Measurements from ENCODE around the gene TBC1D4.
A peak's percentile ranks its signal among the peaks of the same experiment; 100 is the strongest.

TBC1D4 gene

DNA sequence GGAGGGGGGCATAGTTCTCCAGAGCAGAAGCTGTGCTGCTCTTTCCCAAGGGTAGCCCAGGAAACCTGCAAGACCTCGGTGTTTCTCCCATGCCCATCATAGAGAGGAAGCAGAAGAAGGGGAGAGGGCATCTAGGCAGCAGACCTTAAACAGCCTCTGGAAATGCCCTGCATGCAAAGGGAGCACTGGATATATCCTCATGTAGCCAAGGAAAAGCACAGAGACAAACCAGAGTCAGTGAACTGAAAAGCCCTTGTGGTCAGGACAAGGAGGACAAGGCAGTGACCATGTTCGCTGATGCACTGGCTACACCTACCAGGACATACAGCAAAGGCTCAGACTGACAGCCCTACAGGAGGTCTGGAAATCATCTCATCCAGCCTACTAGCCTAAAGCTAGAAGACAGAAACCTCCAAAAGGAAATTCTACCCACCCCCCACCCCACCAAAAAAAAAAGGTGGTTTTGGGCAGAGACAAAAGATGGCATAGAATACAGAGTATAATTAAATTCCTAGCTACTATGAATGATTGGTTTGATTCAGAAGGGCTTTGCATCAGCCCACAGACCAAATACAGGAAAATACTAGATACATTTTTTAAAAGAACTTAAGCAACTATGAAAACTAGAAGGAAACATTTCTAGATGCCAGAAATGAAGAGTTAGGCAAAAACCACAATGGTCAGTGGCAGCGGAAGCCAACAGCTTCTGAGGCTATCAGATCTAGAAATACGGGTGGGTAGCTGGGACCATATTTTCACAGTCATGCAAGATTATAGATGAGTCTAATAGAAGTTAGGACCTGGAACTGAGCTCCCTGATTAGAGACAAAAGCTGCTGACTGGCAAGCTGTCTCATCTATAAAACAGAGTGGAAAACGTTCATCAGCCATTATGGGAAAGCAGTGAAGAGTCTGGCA is 4.4 kb upstream of the TBC1D4 start:
- Histone ChIP-seq H3K4me3 (ENCODE audit: low read length) (no peak overlapping the region), H3K9ac (ENCODE audit: low read length) (no peak overlapping the region), H3K9me2 (replicated peaks; ENCODE audit: insufficient read depth, low read length) (no peaks in the 10 kb centered on the region), H3F3A (ENCODE audit: insufficient read depth, low read length) (peaks cover 14% of the 10 kb centered on the region; the same call in 1 of the 2 replicates), H3K4me2 (ENCODE audit: low read depth, low read length) (no peak overlapping the region), H3K27ac (ENCODE audit: low read length) (no peak overlapping the region), H3K79me2 (ENCODE audit: low read length) (no peaks in the 10 kb centered on the region), H3K9me3 (replicated peaks; ENCODE audit: insufficient read depth, low read length) (no peaks in the 10 kb centered on the region), H3K27me3 (replicated peaks; ENCODE audit: insufficient read depth, low read length) (no peaks in the 10 kb centered on the region), H3K36me3 (replicated peaks; ENCODE audit: insufficient read depth, low read length) (no peaks in the 10 kb centered on the region), H2AFZ (ENCODE audit: low read length) (no peak overlapping the region), H3K4me1 (ENCODE audit: low read length) (peaks cover 6% of the 10 kb centered on the region; the same call in 1 of the 2 replicates), H4K20me1 (ENCODE audit: insufficient read depth, low read length) (no peaks in the 10 kb centered on the region)
- no peak for DNase-seq
- TF ChIP-seq EZH2 (optimal IDR thresholded peaks at IDR 0.05; ENCODE audit: low read depth, low read length) = no peak
- no peak for TF ChIP-seq EZH2phosphoT487 (IDR thresholded peaks at IDR 0.05; ENCODE audit: low read length)
- TF ChIP-seq, protein P1, sequence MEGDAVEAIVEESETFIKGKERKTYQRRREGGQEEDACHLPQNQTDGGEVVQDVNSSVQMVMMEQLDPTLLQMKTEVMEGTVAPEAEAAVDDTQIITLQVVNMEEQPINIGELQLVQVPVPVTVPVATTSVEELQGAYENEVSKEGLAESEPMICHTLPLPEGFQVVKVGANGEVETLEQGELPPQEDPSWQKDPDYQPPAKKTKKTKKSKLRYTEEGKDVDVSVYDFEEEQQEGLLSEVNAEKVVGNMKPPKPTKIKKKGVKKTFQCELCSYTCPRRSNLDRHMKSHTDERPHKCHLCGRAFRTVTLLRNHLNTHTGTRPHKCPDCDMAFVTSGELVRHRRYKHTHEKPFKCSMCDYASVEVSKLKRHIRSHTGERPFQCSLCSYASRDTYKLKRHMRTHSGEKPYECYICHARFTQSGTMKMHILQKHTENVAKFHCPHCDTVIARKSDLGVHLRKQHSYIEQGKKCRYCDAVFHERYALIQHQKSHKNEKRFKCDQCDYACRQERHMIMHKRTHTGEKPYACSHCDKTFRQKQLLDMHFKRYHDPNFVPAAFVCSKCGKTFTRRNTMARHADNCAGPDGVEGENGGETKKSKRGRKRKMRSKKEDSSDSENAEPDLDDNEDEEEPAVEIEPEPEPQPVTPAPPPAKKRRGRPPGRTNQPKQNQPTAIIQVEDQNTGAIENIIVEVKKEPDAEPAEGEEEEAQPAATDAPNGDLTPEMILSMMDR (IDR thresholded peaks at IDR 0.05; ENCODE audit: low read length) = no peak

DNA sequence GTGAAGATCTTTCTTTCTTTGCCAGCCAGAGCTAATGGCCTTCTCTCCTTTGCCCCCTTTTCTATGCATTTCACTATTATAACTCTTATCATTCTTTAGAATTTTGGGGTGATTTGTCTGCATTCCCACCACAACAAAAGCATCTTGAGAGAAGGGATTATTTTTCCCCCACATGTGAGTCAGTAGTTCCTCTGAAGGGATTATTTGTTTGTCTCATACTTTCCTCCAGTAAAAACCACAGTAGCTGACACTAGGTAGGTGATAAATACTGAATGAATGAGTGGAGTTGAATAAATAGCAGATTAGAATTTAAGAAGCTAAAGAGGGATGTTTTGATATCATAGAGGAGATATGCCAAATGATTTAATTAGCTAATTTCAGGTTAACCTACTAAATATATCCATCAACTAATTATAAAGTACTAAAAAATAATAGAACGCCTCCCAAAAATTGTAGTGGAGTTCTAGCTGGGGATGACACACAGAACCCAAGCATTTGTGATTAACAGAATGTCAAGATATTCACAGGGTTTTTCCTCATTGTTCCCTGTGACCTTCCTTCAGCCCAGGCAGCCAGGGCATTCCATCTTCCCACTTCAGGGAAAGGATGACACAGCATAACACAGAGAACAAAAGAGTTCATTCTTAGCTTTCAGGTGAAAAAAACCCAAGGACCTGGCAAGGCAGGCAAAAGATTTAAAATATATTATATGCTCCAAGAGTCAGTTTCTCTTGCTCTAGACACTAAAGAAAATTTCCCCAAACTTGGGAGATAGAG is 3.5 kb upstream of the TBC1D4 start:
- no peaks in the 10 kb centered on the region for H3K9me2 ChIP-seq (replicated peaks; ENCODE audit: insufficient read depth, low read length)
- H3K36me3 ChIP-seq (replicated peaks; ENCODE audit: insufficient read depth, low read length) = no peaks in the 10 kb centered on the region
- no peak overlapping the region for H3K9ac ChIP-seq (ENCODE audit: low read length)
- TF ChIP-seq, protein P1 (IDR thresholded peaks at IDR 0.05; ENCODE audit: low read length) = no peak
- no peak overlapping the region for H3K4me3 ChIP-seq (ENCODE audit: low read length)
- no peak overlapping the region for H3K4me2 ChIP-seq (ENCODE audit: low read depth, low read length)
- H3K27ac ChIP-seq (ENCODE audit: low read length) = no peak overlapping the region
- H4K20me1 ChIP-seq (ENCODE audit: insufficient read depth, low read length) = no peaks in the 10 kb centered on the region
- no peaks in the 10 kb centered on the region for H3K79me2 ChIP-seq (ENCODE audit: low read length)
- no peak for DNase-seq
- no peak overlapping the region for H2AFZ ChIP-seq (ENCODE audit: low read length)
- H3K27me3 ChIP-seq (replicated peaks; ENCODE audit: insufficient read depth, low read length) = peaks cover 3% of the 10 kb centered on the region
- peaks cover 14% of the 10 kb centered on the region; the same call in 1 of the 2 replicates for H3F3A ChIP-seq (ENCODE audit: insufficient read depth, low read length)
- peaks cover 6% of the 10 kb centered on the region; the same call in 1 of the 2 replicates for H3K4me1 ChIP-seq (ENCODE audit: low read length)
- H3K9me3 ChIP-seq (replicated peaks; ENCODE audit: insufficient read depth, low read length) = no peaks in the 10 kb centered on the region

DNA sequence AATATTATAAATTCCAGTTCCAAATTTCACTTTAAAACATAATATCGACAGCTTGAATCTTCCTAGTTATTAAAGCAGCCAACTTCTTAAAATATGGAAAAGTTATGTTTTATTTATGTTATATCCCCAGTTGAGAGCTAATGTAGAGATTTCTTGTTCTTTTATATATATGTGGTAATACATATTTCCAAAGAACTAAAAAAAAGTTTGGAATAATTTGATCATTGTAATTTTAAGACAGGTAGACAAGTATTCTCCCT is 781 bp upstream of the TBC1D4 start:
- H2AFZ ChIP-seq (ENCODE audit: low read length) = 0 out of 2 replicates have a peak overlapping the region, but pooled peaks have one; percentile 97
- TF ChIP-seq EZH2 (optimal IDR thresholded peaks at IDR 0.05; ENCODE audit: low read depth, low read length) = no peak
- TF ChIP-seq, protein P1 (IDR thresholded peaks at IDR 0.05; ENCODE audit: low read length) = no peak
- H3K27me3 ChIP-seq (replicated peaks; ENCODE audit: insufficient read depth, low read length) = peaks cover 23% of the 10 kb centered on the region
- H3F3A ChIP-seq (ENCODE audit: insufficient read depth, low read length) = peaks cover 14% of the 10 kb centered on the region; the same call in 1 of the 2 replicates
- H3K36me3 ChIP-seq (replicated peaks; ENCODE audit: insufficient read depth, low read length) = no peaks in the 10 kb centered on the region
- H3K27ac ChIP-seq (ENCODE audit: low read length) = no peak overlapping the region; the same call in 1 of the 2 replicates
- H3K4me3 ChIP-seq (ENCODE audit: low read length) = peak overlapping the region; percentile 93
- H3K4me1 ChIP-seq (ENCODE audit: low read length) = no peaks in the 10 kb centered on the region
- DNase-seq = no peak
- H3K9me2 ChIP-seq (replicated peaks; ENCODE audit: insufficient read depth, low read length) = no peaks in the 10 kb centered on the region
- H3K9ac ChIP-seq (ENCODE audit: low read length) = no peak overlapping the region; the same call in 1 of the 2 replicates
- no peaks in the 10 kb centered on the region for H3K9me3 ChIP-seq (replicated peaks; ENCODE audit: insufficient read depth, low read length)
- peak overlapping the region; percentile 97 for H3K4me2 ChIP-seq (ENCODE audit: low read depth, low read length)
- 0 out of 2 replicates have a peak, but pooled peaks cover 3% of the 10 kb centered on the region for H4K20me1 ChIP-seq (ENCODE audit: insufficient read depth, low read length)
- no peaks in the 10 kb centered on the region for H3K79me2 ChIP-seq (ENCODE audit: low read length)
